Thoracic aorta (tissue), 2 donors: ENCODE data around the gene IL10. TPM values are rescaled to one million over a fixed set of nuclear protein-coding genes. Genes with fewer than 3 reads are reported as not detected.
"Not testable (repeated sequence)": the region's sequence is repeated elsewhere in the genome, so short reads cannot be mapped to it uniquely, and the experiment has no call there.

Experiments used
- ATAC-seq: fragments of 150-250 bp; one replicate; pipeline ENCODE4 v1.8.0; 2017; ENCODE audit warnings: low read depth; ENCODE audit not compliant: insufficient number of reproducible peaks, low FRiP score
- DNase-seq: peaks from one replicate; pipeline ENCODE4 v3.0.0-alpha.2; 2020; ENCODE audit warnings: low spot score
- H3K27ac ChIP-seq, 2 donors: fragments of 200-600 bp; sonication (generic); 1 replicate in 1 of 2; 2 replicates in 1 of 2; pipeline ENCODE4 v1.5.1; 2016; ENCODE audit warnings: mild to moderate bottlenecking in 2 of 2, moderate library complexity in 2 of 2
- H3K27me3 ChIP-seq: fragments of 200-600 bp; sonication (generic); replicated peaks from 2 replicates; pipeline ENCODE4 v1.6.0; 2016; ENCODE audit warnings: mild to moderate bottlenecking; ENCODE audit not compliant: insufficient read depth
- H3K36me3 ChIP-seq: fragments of 200-600 bp; sonication (generic); one replicate; pipeline ENCODE4 v1.5.1; 2016
- H3K4me1 ChIP-seq, 2 donors: fragments of 200-600 bp; sonication (generic); 1 replicate in 1 of 2; 2 replicates in 1 of 2; pipeline versions ENCODE4 v1.5.1 to v1.6.0; 2016; ENCODE audit warnings: low read depth in 2 of 2, mild to moderate bottlenecking in 1 of 2; ENCODE audit not compliant: control insufficient read depth in 1 of 2
- H3K4me3 ChIP-seq: fragments of 200-600 bp; sonication (generic); 2 replicates; pipeline ENCODE4 v1.5.1; 2016; ENCODE audit warnings: mild to moderate bottlenecking
- H3K9me3 ChIP-seq: fragments of 200-600 bp; sonication (generic); 2 replicates; pipeline ENCODE4 v1.5.1; 2016
- CTCF ChIP-seq: fragments of 200-600 bp; sonication (generic); IDR thresholded peaks from one replicate; pipeline ENCODE4 v1.5.1; 2019; ENCODE audit warnings: antibody characterized with exemption
- total RNA-seq, 2 donors: library from RNA; depleted of rRNA; stranded (reverse); fragments of >200 nt; gene quantifications; one replicate each; pipeline versions ENCODE4 v1.1.0 to v1.2.3, GENCODE V29; 2016

IL10 gene
- total RNA-seq, 2 donors from 2014 or later = 19.8 to 40.9 TPM

GRCh38 chr1:206771338-206771692 is 979 bp downstream of the IL10 start:
- TF ChIP-seq CTCF = no peak
- no peak overlapping the region for H3K27ac ChIP-seq
- no peaks in the 10 kb centered on the region for H3K9me3 ChIP-seq
- H3K27me3 ChIP-seq = no peaks in the 10 kb centered on the region
- DNase-seq (no peak), ATAC-seq (no peak)
- peak overlapping the region; percentile 25 for H3K4me3 ChIP-seq
- H3K36me3 ChIP-seq = no peaks in the 10 kb centered on the region
- no peaks in the 10 kb centered on the region for H3K4me1 ChIP-seq

GRCh38 chr1:206770531-206771337 is 1.6 kb downstream of the IL10 start, which contains the start of gene IL19:
Gene IL19 (plus strand): TSS chr1:206770773. CDS start chr1:206836663, 65,890 bp downstream.
- Histone ChIP-seq H3K4me1 (no peaks in the 10 kb centered on the region), H3K27ac (peak within 1 kb of the TSS in 1 of 2 donors; percentile 54)

GRCh38 chr1:206769304-206769731 is 3.0 kb downstream of the IL10 start:
- DNase-seq (no peak), ATAC-seq (no peak)
- H3K4me3 ChIP-seq = peak overlapping the region; percentile 15

More at GRCh38 chr1:206770531-206771337, 1.6 kb downstream of the IL10 start, which contains the start of gene IL19:
- ATAC-seq (no peak), DNase-seq (no peak)
- no peak for TF ChIP-seq CTCF
- Histone ChIP-seq H3K36me3 (no peaks in the 10 kb centered on the region), H3K4me3 (peak within 1 kb of the TSS; percentile 46), H3K27me3 (no peaks in the 10 kb centered on the region), H3K9me3 (no peaks in the 10 kb centered on the region)

GRCh38 chr1:206768472-206769303 is 3.6 kb downstream of the IL10 start:
- Histone ChIP-seq H3K9me3 (no peaks in the 10 kb centered on the region), H3K27ac (no peak overlapping the region), H3K4me3 (no peak overlapping the region), H3K36me3 (no peaks in the 10 kb centered on the region), H3K27me3 (no peaks in the 10 kb centered on the region), H3K4me1 (no peaks in the 10 kb centered on the region)
- TF ChIP-seq CTCF = no peak
- DNase-seq (no peak), ATAC-seq (no peak)

More at GRCh38 chr1:206769304-206769731, 3.0 kb downstream of the IL10 start:
- Histone ChIP-seq H3K27me3 (no peaks in the 10 kb centered on the region), H3K27ac (no peak overlapping the region), H3K4me1 (no peaks in the 10 kb centered on the region), H3K36me3 (no peaks in the 10 kb centered on the region), H3K9me3 (no peaks in the 10 kb centered on the region)
- no peak for TF ChIP-seq CTCF

GRCh38 chr1:206766251-206766856 is 5.9 kb downstream of the IL10 start:
- no peak overlapping the region for H3K27ac ChIP-seq
- DNase-seq = no peak
- no peaks in the 10 kb centered on the region for H3K27me3 ChIP-seq
- ATAC-seq = no peak
- H3K4me1 ChIP-seq = no peaks in the 10 kb centered on the region
- no peak for TF ChIP-seq CTCF
- H3K4me3 ChIP-seq = no peak overlapping the region
- no peaks in the 10 kb centered on the region for H3K36me3 ChIP-seq
- no peaks in the 10 kb centered on the region for H3K9me3 ChIP-seq

GRCh38 chr1:206765771-206766170 is 6.5 kb downstream of the IL10 start:
- not testable (repeated sequence) for ATAC-seq, H3K36me3 ChIP-seq, H3K4me1 ChIP-seq, H3K27ac ChIP-seq, H3K27me3 ChIP-seq, DNase-seq, H3K4me3 ChIP-seq, H3K9me3 ChIP-seq

- H3K27ac ChIP-seq = not testable (repeated sequence)
Measured at GRCh38 chr1:206762741-206763364, 9.4 kb downstream of the IL10 start.

More at GRCh38 chr1:206762741-206763364, 9.4 kb downstream of the IL10 start:
- not testable (repeated sequence) for H3K4me1 ChIP-seq, H3K36me3 ChIP-seq, H3K9me3 ChIP-seq, H3K4me3 ChIP-seq, DNase-seq, H3K27me3 ChIP-seq, ATAC-seq
